H1 (cell line): ENCODE data around the gene CHAT. TPM values are rescaled to one million over a fixed set of nuclear protein-coding genes. Genes with fewer than 3 reads are reported as not detected.

Experiments
- BCL11A ChIP-seq, 2 experiments: IDR thresholded peaks; one replicate each; pipeline ENCODE4 v1.6.1; 2011; ENCODE audit warnings: low read depth in 2 of 2, low read length in 2 of 2, mild to moderate bottlenecking in 2 of 2
- HDAC2 ChIP-seq, 2 experiments: fragments of 300-600 bp in 1 of 2; sonication (generic) in 1 of 2; IDR thresholded peaks; 2 replicates each; pipeline ENCODE4 v1.6.1; 2011 to 2012; ENCODE audit warnings: low read depth in 2 of 2, low read length in 2 of 2, mild to moderate bottlenecking in 2 of 2, moderate library complexity in 2 of 2, borderline replicate concordance in 1 of 2, inconsistent platforms in 1 of 2
- polyA plus RNA-seq, 7 experiments: library from polyadenylated mRNA; depleted of rRNA in 3 of 7; stranded (reverse) in 5 of 7; unstranded in 2 of 7; fragments of >200 nt in 5 of 7; fragments of 200-250 nt in 2 of 7; gene quantifications; 1 replicate in 5 of 7; 2 replicates in 1 of 7; 4 replicates in 1 of 7; pipeline versions ENCODE4 v1.2.1 to v1.2.3, GENCODE V29; 2011 to 2013; ENCODE audit warnings: missing spikeins in 2 of 7, mixed read lengths in 2 of 7
- total RNA-seq: library from RNA; stranded (reverse); fragmentation: NEBNext Ultra II Directional; extraction: Animal tissue kit (Norgen Biotek cat#: 25700); gene quantifications from 2 replicates; pipeline ENCODE4 v1.2.1, GENCODE V29; 2021
- TF ChIP-seq, protein P1 (sequence below), 3 experiments: IDR thresholded peaks; 1 replicate in 2 of 3; 2 replicates in 1 of 3; pipeline versions ENCODE4 v1.5.1 to v1.6.1; 2011; ENCODE audit warnings: low read length in 3 of 3, mild to moderate bottlenecking in 3 of 3, inconsistent platforms in 2 of 3, low read depth in 1 of 3, moderate library complexity in 1 of 3; ENCODE audit not compliant: insufficient read depth in 1 of 3; ENCODE audit errors: control extremely low read depth in 1 of 3

The CHAT gene
- total and polyA plus RNA-seq, 2 of the 8 experiments (the other 6 are each of a cell fraction or from before 2014, with no cell fraction given), result not detected

DNA sequence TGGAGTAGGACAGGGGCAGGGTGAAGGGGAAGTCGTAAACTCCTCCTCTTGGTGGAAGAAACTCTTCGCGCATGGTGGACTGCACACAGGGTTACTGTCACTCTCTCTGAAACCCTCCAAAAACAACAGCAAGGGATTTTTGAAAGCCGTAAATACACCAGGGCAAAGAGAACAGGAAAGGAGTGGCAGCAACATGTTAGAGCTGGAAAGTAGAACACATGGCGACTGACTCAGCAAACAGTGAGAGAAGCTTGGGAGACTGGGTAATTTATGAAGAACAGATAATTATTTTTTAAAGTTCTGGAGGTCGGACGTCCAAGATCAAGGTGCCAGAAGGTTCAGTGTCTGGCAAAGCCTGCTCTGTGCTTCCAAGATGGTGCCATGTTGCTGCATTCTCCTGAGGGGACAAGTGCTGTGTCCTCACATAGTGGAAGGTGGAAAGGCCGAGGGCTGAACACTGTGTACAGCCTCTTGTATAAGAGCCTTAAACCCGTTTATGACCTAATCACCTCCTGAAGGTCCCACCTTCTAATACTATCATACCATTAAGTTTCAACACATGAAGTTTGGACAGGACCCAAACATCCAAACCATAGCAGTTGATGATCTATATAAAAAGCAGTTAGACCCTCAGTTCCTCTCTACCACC lies 43.1 kb downstream of the CHAT start (continued):
- TF ChIP-seq, protein P1, sequence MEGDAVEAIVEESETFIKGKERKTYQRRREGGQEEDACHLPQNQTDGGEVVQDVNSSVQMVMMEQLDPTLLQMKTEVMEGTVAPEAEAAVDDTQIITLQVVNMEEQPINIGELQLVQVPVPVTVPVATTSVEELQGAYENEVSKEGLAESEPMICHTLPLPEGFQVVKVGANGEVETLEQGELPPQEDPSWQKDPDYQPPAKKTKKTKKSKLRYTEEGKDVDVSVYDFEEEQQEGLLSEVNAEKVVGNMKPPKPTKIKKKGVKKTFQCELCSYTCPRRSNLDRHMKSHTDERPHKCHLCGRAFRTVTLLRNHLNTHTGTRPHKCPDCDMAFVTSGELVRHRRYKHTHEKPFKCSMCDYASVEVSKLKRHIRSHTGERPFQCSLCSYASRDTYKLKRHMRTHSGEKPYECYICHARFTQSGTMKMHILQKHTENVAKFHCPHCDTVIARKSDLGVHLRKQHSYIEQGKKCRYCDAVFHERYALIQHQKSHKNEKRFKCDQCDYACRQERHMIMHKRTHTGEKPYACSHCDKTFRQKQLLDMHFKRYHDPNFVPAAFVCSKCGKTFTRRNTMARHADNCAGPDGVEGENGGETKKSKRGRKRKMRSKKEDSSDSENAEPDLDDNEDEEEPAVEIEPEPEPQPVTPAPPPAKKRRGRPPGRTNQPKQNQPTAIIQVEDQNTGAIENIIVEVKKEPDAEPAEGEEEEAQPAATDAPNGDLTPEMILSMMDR (IDR thresholded peaks at IDR 0.05; ENCODE audit: control extremely low read depth in 1 of 3, insufficient read depth in 1 of 3, low read depth in 1 of 3, low read length in 3 of 3), result no peak
- TF ChIP-seq HDAC2 (IDR thresholded peaks at IDR 0.05; ENCODE audit: borderline replicate concordance in 1 of 2, low read depth in 2 of 2, low read length in 2 of 2), result no peak
- no peak for TF ChIP-seq BCL11A (IDR thresholded peaks at IDR 0.05; ENCODE audit: low read depth in 2 of 2, low read length in 2 of 2)
